Esophagus (tissue), 2 donors: ENCODE data around the gene CAPN11. TPM values are rescaled to one million over a fixed set of nuclear protein-coding genes. Genes with fewer than 3 reads are reported as not detected.

Experiments used
- H3K27ac ChIP-seq, 2 donors: one replicate each; pipeline ENCODE4 v1.5.1; 2013; ENCODE audit warnings: low read depth in 2 of 2, mild to moderate bottlenecking in 2 of 2, inconsistent platforms in 1 of 2, low read length in 1 of 2, moderate library complexity in 1 of 2
- H3K27me3 ChIP-seq, 2 donors: one replicate each; pipeline ENCODE4 v1.6.1; 2013; ENCODE audit warnings: low read length in 2 of 2, control low read depth in 1 of 2, mild to moderate bottlenecking in 1 of 2; ENCODE audit not compliant: insufficient read depth in 2 of 2, control insufficient read depth in 1 of 2
- H3K36me3 ChIP-seq, 2 donors: one replicate each; pipeline ENCODE4 v1.6.1; 2013; ENCODE audit warnings: low read length in 1 of 2; ENCODE audit not compliant: control insufficient read depth in 2 of 2, insufficient read depth in 2 of 2
- H3K4me1 ChIP-seq, 2 donors: one replicate each; pipeline ENCODE4 v1.6.1; 2013; ENCODE audit warnings: low read length in 1 of 2; ENCODE audit not compliant: control insufficient read depth in 2 of 2, insufficient read depth in 2 of 2
- H3K4me3 ChIP-seq, 2 donors: one replicate each; pipeline ENCODE4 v1.5.1; 2013; ENCODE audit warnings: low read length in 2 of 2, mild to moderate bottlenecking in 2 of 2, low read depth in 1 of 2, moderate library complexity in 1 of 2
- H3K9me3 ChIP-seq, 2 donors: one replicate each; pipeline ENCODE4 v1.6.1; 2013; ENCODE audit warnings: mild to moderate bottlenecking in 2 of 2, low read depth in 1 of 2, low read length in 1 of 2, moderate library complexity in 1 of 2; ENCODE audit not compliant: control insufficient read depth in 2 of 2, insufficient read depth in 1 of 2
- WGBS, 2 donors: extraction: QIAGEN DNeasy Blood & Tissue Kit; methylation state at CpG; one replicate each; pipeline ENCODE4 v1.1.7; 2013; 5-methylcytosine and 5-hydroxymethylcytosine counted together
- polyA plus RNA-seq, 2 donors: library from polyadenylated mRNA; stranded (reverse); fragments of 200-250 nt; gene quantifications; one replicate each; pipeline ENCODE4 v1.2.3, GENCODE V29; 2013
- donor health status: healthy with polysubstance abuse.
- donor health status: Bipolar disorder and iron deficiency.

CAPN11 gene
- polyA plus RNA-seq, 2 donors, result 0.19 to 0.29 TPM

GRCh38 chr6:44223319-44224028 is 64.9 kb downstream of the CAPN11 start, which contains the start of gene SLC29A1:
SLC29A1 (plus strand) TSS chr6:44223595; CDS start chr6:44227314, 3,719 bp downstream.
- Histone ChIP-seq H3K4me3 (peak within 1 kb of the TSS; percentile 48 to 52), H3K9me3 (no peaks in the 10 kb centered on the region), H3K27ac (peak within 1 kb of the TSS; percentile 53 to 81), H3K4me1 (peaks cover 3 to 14% of the 10 kb centered on the region in 2 donors), H3K27me3 (no peaks in the 10 kb centered on the region), H3K36me3 (peaks cover 0 to 2% of the 10 kb centered on the region in 2 donors)
- 1% methylated on average over 42 to 73 of the region's 73 CpGs for WGBS, 2 donors

DNA sequence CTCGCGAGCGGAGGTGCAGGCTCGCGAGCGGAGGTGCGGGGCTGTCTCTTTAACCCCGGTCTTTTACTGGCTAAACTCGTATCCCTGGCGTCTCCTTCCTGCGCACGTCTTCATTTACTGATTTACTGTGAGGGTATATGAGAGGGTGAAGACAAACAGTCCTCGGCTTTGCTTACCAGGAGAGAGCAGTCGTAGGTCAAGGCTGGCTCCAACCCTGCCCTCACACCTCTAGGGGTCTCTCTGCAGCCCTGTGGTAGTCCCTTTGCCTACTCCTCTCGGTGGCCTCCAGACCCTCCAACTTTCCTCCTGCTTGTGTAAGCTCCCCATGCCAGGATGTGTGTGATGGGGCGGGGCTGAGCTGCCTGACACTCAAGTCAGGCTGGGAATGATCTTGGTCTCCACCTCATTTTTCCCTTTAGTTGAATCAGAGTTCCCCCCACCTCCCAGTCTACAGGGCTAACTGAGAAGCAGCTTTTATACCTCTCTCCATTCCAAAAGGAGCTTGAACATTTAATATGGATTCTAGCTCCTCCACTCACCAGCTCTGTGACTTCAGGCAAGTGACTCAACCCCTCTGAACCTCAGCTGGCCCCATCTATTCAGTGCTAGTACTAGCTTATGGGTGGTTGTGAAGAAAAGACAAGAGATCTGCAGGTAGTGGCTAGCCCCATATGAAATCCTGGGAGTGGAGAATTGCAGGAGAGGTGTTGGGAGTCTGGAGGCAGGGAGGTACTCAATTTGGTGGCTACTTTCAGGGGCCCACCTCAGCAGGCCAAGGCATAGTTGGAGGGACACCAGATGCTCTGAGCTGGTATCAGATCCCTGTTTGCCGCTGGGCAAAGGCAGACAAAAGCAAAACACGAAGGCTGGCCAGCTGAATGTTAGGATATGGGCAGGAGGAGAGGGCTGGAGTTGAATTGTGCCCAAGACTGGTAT is 65.7 kb downstream of the CAPN11 start:
- Histone ChIP-seq H3K27ac (peak overlapping the region in 1 of 2 donors; percentile 70), H3K4me1 (peaks cover 4 to 14% of the 10 kb centered on the region in 2 donors), H3K36me3 (peaks cover 0 to 2% of the 10 kb centered on the region in 2 donors), H3K4me3 (peak overlapping the region; percentile 48 to 52), H3K27me3 (no peaks in the 10 kb centered on the region), H3K9me3 (no peaks in the 10 kb centered on the region)
- WGBS, 2 donors, result 10% methylated on average over 14 to 18 of the region's 18 CpGs

DNA sequence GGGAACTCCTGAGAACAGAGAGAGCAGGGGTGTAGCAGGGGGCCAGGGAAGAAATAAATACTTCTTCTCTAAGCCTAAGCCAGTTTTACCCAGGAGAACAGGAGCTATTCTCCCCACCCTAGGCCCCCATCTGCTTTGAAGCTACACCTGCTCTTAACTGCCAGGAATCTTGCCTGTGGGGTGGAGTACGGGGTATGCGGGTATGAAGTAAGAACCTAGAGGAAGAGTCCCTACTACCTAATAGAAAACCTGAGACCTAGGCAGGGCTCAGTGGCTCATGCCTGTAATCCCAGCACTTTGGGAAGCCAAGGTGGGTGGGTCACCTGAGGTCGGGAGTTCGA is 66.3 kb downstream of the CAPN11 start:
- no peaks in the 10 kb centered on the region for H3K9me3 ChIP-seq
- no peak overlapping the region for H3K4me3 ChIP-seq
- peaks cover 0 to 2% of the 10 kb centered on the region in 2 donors for H3K36me3 ChIP-seq
- H3K4me1 ChIP-seq, result peaks cover 4 to 14% of the 10 kb centered on the region in 2 donors
- WGBS, 2 donors, result 81 to 90% methylated on average over 4 of the region's 4 CpGs
- H3K27ac ChIP-seq, result peak overlapping the region in 1 of 2 donors; percentile 46
- H3K27me3 ChIP-seq, result no peaks in the 10 kb centered on the region

- Histone ChIP-seq H3K4me1 (peaks cover 4 to 14% of the 10 kb centered on the region in 2 donors), H3K27me3 (no peaks in the 10 kb centered on the region), H3K36me3 (peaks cover 0 to 5% of the 10 kb centered on the region in 2 donors), H3K27ac (peak overlapping the region in 1 of 2 donors; percentile 54), H3K9me3 (no peaks in the 10 kb centered on the region), H3K4me3 (no peak overlapping the region)
- WGBS, 2 donors, result 69 to 87% methylated on average over 8 of the region's 8 CpGs
These were observed 67.1 kb downstream of the CAPN11 start for GRCh38 chr6:44225579-44226325.

GRCh38 chr6:44226368-44227147 is 67.9 kb downstream of the CAPN11 start:
- Histone ChIP-seq H3K36me3 (peaks cover 0 to 5% of the 10 kb centered on the region in 2 donors), H3K4me1 (peaks cover 4 to 10% of the 10 kb centered on the region in 2 donors), H3K9me3 (no peaks in the 10 kb centered on the region), H3K4me3 (no peak overlapping the region), H3K27me3 (no peaks in the 10 kb centered on the region), H3K27ac (peak overlapping the region in 1 of 2 donors; percentile 54)
- 62 to 65% methylated on average over 15 of the region's 15 CpGs for whole genome bisulfite sequencing, 2 donors

GRCh38 chr6:44227148-44227793 is 68.7 kb downstream of the CAPN11 start:
- H3K4me3 ChIP-seq, result no peak overlapping the region
- peaks cover 4 to 10% of the 10 kb centered on the region in 2 donors for H3K4me1 ChIP-seq
- no peaks in the 10 kb centered on the region for H3K27me3 ChIP-seq
- peaks cover 0 to 8% of the 10 kb centered on the region in 2 donors for H3K36me3 ChIP-seq
- no peak overlapping the region for H3K27ac ChIP-seq
- H3K9me3 ChIP-seq, result no peaks in the 10 kb centered on the region
- whole genome bisulfite sequencing, 2 donors, result 54 to 61% methylated on average over 6 to 7 of the region's 7 CpGs

GRCh38 chr6:44228031-44228430 is 69.4 kb downstream of the CAPN11 start:
- H3K27ac ChIP-seq, result peak overlapping the region in 1 of 2 donors; percentile 29
- no peaks in the 10 kb centered on the region for H3K9me3 ChIP-seq
- H3K36me3 ChIP-seq, result peaks cover 0 to 8% of the 10 kb centered on the region in 2 donors
- H3K4me1 ChIP-seq, result peaks cover 4 to 10% of the 10 kb centered on the region in 2 donors
- 81 to 93% methylated on average over 6 of the region's 6 CpGs for WGBS, 2 donors
- no peaks in the 10 kb centered on the region for H3K27me3 ChIP-seq
- H3K4me3 ChIP-seq, result no peak overlapping the region

DNA sequence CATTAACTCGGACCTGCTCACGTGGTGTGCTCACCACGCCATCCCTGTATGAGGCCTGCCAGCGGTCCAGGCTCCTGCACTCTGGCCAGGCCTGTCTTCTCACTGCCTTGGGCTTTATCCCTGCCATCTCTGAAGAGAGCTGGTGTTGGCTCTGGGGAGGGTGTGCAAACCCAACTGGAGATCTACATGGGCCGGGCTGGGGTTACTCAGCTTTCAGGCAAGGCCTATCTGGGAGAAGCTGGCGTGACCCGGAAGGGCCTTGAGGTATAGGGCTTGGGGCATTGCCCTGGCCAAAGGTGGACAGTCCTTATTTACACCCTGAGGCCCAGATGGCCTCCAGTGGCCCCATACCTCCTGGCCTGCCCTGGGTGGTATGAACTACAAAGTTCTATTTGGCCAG is 69.8 kb downstream of the CAPN11 start:
- Histone ChIP-seq H3K27ac (peak overlapping the region in 1 of 2 donors; percentile 29), H3K27me3 (no peaks in the 10 kb centered on the region), H3K4me3 (no peak overlapping the region), H3K36me3 (peaks cover 0 to 8% of the 10 kb centered on the region in 2 donors), H3K9me3 (no peaks in the 10 kb centered on the region), H3K4me1 (peaks cover 4 to 10% of the 10 kb centered on the region in 2 donors)
- WGBS, 2 donors, result 92 to 93% methylated on average over 7 of the region's 7 CpGs
